ENCODE data around the gene FUT3.

DNA sequence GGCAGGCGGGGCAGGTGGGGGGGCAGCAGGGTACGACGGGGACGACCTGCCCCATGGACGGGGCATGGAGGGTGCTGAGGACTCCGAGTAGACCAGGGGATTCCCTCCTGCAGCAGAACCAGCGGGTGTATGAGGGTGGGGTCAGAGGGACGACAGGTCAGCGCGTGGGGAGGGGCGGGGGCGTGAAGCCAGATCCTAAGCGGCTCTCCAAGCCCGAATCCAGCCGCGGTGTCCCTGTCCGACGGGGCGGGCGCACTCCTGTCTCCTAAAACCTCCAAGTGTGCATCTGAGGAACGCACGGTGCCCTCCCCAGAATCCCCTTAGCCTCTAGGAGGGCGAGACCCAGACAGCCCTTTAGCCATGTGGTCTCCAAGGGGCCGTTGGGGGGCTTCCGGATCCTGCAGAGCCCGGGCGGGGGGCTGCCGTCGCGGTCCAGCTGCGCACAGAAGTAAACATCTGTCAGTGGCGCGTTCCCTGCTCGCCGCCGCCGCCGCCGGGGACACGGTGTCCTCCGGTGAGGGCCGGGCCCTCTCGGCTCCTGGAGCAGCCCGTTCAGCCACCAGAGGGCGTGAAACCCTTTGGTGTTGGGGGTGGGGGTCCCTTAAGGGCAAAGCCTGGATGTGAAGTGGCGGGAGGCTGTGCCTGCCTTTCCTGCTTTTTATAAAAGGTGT, 45.7 kb downstream of the FUT3 start:
- TF ChIP-seq, protein P1, sequence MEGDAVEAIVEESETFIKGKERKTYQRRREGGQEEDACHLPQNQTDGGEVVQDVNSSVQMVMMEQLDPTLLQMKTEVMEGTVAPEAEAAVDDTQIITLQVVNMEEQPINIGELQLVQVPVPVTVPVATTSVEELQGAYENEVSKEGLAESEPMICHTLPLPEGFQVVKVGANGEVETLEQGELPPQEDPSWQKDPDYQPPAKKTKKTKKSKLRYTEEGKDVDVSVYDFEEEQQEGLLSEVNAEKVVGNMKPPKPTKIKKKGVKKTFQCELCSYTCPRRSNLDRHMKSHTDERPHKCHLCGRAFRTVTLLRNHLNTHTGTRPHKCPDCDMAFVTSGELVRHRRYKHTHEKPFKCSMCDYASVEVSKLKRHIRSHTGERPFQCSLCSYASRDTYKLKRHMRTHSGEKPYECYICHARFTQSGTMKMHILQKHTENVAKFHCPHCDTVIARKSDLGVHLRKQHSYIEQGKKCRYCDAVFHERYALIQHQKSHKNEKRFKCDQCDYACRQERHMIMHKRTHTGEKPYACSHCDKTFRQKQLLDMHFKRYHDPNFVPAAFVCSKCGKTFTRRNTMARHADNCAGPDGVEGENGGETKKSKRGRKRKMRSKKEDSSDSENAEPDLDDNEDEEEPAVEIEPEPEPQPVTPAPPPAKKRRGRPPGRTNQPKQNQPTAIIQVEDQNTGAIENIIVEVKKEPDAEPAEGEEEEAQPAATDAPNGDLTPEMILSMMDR (IDR thresholded peaks at IDR 0.05), result peak; percentile 50 to 87 (median 74)
- no peak for TF ChIP-seq POLR2AphosphoS5 (IDR thresholded peaks at IDR 0.05)
- peak in 1 of 4 donors; percentile 37 for TF ChIP-seq EP300 (IDR thresholded peaks at IDR 0.05)
- TF ChIP-seq POLR2A (IDR thresholded peaks at IDR 0.05), result no peak
